ENCODE data around the gene TAGLN3.

DNA sequence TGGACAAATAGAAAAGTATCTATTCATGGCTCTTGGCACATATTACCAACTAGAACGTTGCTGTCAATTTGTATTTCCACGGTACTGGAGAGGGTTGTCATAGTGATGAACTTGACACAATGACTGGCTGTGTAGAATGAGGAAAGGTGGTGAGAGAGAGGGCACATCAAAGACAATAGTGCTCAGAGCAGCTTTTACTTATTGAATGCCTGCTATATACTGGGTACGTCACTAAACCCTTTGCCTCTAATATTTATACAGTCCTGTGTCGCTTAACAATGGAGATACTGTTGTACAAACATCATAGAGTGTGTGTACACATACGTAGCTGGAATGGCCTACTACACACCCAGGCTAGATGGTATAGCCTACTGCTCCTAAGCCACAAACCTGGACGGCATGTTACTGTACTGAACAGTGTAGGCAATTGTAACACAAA lies 44.1 kb downstream of the TAGLN3 start:
- TF ChIP-seq GATA2 (IDR thresholded peaks at IDR 0.05; ENCODE audit: low read depth, low read length) (no peak), GATA3 (IDR thresholded peaks at IDR 0.05; ENCODE audit: low read depth, low read length) (no peak)

All from SH-SY5Y (cell line).